Glomerular visceral epithelial cell (primary cell): ENCODE results near the gene ACP7.
"Not testable (repeated sequence)": the region's sequence is repeated elsewhere in the genome, so short reads cannot be mapped to it uniquely, and the experiment has no call there.

ENCODE experiments used
- DNase-seq: peaks from one replicate; pipeline ENCODE4 v3.0.0-alpha.2; 2016; ENCODE audit errors: extremely low spot score

Gene ACP7

DNA sequence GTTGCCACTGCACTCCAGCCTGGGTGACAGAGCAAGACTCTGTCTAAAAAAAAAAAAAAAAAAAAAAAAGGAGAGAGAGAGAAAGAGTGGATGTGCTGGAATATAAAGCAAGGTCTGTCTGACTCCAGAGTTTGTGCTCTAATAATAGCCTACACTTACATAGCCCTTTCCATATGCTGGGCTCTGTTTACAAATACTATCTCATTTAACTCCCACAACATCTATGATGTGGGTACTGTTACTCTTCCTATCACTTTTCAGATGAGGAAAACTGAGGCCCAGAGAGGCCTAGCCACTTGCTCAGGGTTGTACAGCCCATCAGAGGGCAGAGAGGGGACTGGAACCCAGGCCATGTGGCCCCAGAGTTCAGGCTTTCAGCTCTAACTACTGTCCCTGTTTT lies 25.5 kb downstream of the ACP7 start:
- no peak for DNase-seq

DNA sequence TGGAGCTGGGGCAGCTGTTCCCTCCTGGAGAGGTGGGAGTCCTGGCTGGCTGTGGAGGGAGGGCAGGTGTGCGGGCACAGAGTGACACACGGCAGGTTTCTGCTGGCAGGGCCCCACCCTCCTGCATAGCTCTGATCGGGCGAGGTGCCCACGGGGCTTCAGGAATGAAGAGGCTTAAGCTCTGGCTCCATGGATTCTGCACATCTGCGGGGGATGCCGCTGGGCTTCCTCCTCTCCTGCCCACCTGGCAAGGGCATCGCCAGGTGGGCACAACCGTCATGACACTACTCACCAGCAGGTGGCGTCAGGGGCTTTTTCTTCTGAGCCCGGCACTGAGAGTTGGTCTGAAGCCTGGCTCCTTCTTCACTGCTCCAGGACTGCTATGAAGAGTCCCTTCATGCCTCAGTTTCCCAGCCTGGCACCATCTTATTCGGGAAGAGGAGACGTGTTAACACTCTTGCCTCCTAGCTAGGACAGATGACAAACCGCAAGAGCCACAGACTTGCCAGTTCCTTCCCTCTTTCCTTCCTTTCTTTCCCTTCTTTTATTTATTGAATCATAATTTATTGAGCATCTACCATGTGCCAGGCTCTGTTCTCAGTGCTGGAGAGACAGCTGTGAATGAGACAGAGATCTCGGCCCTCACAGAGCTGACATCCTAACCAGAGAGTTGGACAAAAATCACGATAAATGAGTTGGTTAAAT lies 26.2 kb downstream of the ACP7 start:
- peak; percentile 63 for DNase-seq

DNA sequence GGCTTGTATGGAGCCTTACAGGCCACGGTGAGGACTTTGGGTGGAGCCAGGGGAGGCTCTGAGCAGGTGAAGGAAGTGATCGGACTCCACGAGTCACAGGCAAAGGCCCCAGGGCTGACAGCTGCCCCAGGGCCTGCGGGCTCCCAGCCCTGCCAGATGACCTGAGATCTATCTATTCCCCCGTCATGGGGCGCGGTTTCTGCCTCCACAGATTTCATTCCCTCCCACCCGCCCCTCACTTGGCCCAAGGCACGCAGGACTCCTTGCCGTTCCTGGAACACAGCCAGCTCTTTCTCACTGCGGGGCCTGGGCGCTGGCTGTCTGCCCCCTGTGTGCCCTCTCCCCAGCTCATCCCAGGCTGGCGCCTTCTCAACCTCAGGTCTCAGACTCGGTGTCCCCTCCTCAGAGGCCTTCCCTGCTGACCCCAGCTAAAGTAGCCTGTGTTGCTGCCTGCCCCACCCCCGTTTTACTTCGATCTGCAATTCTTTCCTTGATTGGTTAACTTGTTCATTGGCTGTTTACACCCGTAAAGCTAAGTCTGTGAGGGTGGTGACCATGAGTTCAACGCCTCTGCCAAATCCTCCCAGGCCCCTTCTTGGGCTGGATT lies 27.5 kb downstream of the ACP7 start:
- DNase-seq, result peak; percentile 39

DNA sequence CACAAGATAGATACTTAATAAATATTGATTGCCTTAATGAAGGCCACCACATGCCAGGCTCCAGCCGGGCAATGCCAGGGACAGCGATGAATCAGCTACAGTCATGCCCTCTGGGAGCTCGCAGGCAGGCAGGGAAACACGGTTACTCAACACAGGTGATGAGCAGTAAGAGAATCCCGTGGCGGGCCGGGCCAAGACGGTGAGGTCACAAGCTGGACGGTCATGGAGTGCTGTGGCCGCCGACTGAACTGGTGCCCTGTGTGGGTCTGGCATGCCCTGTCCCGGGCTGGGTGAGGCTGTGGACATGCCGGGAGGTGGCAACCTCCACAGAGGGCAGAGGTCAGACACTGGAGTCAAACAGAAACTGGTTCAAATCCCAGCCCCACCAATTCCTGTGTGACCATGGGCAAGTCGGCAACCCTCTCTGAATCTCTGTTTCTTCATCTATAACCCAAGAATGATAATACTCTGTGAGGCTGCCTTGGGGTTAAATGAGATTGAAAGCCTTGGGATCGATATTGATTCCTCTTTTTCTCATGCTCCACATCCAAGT lies 28.2 kb downstream of the ACP7 start:
- DNase-seq, result peak; percentile 83

GRCh38 chr19:39113199-39113598 lies 29.0 kb downstream of the ACP7 start:
- no peak for DNase-seq

GRCh38 chr19:39115105-39115847 lies 31.1 kb downstream of the ACP7 start:
- DNase-seq, result no peak

DNA sequence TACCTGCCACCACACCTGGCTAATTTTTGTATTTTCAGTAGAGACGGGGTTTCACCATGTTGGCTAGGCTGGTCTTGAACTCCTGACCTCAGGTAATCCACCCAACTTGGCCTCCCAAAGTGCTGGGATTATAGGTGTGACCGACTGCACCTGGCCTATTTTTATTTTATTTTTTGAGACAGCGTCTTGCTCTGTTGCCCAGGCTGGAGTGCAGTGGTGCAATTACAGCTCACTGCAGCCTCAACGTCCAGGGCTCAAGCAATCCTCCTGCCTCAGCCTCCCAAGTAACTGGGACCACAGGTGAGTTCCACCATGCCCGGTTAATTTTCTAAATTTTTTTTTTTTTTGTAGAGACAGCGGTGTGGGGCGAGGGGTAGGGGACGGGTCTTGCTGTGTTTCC lies 32.9 kb downstream of the ACP7 start:
- DNase-seq, result not testable (repeated sequence)

GRCh38 chr19:39119830-39120229 lies 35.7 kb downstream of the ACP7 start:
- DNase-seq, result no peak

- DNase-seq, result no peak
Observed at GRCh38 chr19:39122934-39123731, 39.0 kb downstream of the ACP7 start.

- DNase-seq, result no peak
Observed at GRCh38 chr19:39124136-39124764, 40.1 kb downstream of the ACP7 start.

DNA sequence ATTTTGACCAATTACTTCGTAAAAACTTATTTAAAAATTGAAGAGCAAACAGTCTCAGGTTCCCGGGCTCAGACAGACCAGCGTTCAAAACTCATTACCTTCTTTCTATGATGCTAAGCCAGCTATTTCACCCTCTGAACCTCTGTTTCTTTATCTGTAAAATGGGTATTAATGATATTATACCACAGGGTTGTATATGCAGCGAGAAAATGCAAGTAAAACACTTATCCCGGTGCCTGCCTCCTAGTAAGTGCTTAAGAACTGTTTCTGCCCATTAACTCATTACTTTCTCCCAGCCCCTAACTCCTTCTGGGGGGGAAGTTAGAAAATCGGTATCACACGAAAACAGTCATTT lies 41.0 kb downstream of the ACP7 start:
- DNase-seq, result no peak

DNA sequence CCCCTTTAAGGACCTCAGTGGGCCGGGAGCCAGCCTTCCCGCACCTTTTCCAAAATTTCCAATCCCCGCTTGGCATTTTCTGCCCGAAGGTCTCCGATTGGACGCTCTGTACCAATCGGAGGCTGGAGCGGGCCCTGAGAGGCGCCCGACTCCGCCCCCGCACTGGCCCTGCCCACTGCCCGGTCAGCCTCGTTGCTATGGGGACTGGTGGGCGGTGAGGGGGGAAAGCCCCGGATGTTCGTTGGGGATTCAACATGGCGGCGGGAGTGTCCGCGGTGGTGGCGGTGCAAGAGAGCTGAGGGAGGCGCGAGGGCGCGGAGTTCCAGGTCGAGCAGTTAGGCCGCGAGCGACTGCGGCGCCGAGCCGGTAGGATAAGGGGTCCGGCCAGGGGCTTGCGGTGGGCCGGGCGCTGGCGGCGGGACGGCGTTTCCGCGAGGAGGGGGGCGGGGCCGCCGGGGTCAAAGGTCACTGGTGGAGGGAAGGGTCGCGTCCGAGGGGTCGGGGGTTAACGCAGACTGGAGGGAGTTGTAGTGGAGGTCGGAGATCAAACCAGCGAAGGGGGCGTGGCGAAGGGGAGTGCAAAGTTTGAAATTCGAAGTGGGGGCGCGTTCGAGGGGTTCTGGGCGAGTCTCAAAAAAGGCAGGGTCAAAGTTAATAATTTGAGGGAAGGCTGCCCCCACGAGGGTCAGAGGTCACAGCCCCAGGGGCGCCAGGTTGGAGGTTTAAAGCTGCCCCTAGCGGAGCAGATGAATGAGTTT lies 41.6 kb downstream of the ACP7 start, which contains the start of gene PAK4:
TSS of gene PAK4 (plus strand) at position 233 of the 758 bp plus-strand sequence. CDS start 43,768 bp downstream, outside the sequence.
- peak; percentile 98 for DNase-seq

DNA sequence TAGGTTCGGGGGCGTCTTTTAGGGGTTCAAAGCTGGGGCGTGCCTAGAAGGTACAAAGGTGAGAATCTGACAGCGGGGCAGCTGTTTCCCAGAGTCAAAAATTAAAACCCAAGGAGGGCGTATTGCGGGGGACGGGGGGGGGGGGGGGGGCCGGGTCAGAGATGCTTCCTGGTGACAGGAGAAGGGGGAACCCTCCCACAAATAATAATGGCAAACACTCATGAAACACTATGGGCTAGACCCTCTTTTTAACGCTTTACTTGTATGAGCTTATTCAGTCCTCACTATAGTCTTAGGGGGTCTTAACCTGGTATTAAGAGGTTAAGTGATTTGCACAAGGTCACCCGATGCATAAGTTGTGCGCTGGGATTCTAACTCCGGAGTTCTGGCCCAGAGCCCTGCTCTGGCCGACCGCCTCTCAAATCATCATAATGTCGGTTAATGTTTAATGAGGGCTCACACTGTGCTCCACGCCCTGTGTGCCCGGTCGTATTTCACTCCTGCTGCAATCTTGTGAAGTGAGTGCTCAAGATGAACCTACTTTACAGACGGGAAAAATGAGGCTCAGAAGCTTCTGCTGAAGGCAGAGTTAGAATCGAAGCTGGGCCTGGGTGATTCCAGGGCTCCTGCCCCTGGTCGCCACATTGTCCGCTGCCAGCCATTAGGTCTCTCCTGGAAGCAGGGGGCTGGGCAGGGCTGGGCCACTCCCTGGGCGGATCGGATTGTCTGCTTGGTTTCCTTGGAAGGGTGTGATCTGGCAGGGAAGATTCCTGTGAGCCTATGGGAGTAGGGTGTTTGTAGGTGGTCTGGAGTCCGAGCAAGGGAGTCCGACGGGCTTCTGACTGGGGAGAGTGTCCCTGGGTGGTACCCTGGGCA lies 42.4 kb downstream of the ACP7 start:
- peak; percentile 84 for DNase-seq

DNA sequence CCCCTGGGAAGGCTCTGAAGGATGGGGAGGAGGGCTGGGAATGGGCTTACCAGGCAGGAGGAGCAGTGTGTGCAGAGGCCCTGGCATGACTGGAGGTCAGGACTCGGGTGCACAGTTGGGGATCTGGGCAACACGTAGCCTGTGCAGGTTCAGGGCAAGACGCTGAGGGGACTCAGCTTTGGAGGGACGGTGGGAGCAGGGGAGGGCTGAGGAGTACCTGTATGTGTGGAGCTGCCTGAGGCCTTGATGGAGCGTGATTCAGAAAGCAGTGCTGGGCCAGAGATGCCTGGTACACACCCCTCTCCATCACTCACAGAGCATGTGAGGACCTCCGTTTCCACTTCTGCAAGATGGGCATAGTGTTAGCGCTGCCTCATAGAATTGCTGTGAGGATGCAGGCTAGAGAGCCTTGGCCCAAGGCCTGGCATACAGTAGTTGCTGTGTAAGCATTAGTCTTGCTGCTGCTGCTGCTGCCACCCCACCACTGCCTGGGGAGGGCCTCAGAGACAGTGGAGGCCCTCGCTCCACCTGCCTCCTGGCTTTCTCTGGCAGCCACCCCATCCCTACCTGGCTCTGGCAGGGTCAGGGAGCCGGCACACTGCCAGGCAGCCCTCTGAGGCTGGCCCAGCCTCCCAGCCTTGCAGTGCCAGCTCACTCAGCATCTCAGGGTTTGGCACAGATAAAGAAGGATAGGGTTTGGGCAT lies 43.8 kb downstream of the ACP7 start:
- DNase-seq, result no peak

GRCh38 chr19:39128516-39129079 lies 44.4 kb downstream of the ACP7 start:
- no peak for DNase-seq

- DNase-seq, result no peak
Observed at GRCh38 chr19:39129116-39129515, 44.9 kb downstream of the ACP7 start.

GRCh38 chr19:39130337-39131254 lies 46.4 kb downstream of the ACP7 start:
- DNase-seq, result no peak
